Heart left ventricle (tissue), 13 donors: ENCODE data around the gene VEGFB.

ENCODE experiments used
- POLR2A ChIP-seq, 2 donors: fragments of 450-650 bp; IDR thresholded peaks; one replicate each; pipeline ENCODE4 v1.6.1; 2017; ENCODE audit warnings: antibody characterized with exemption in 2 of 2, mild to moderate bottlenecking in 2 of 2, moderate library complexity in 2 of 2
- TF ChIP-seq, protein P1 (sequence below), 12 donors: fragments of 200-600 bp; sonication (generic) in 4 of 12; IDR thresholded peaks; one replicate each; pipeline versions ENCODE4 v1.5.0 to v1.8.0; 2018 to 2022; ENCODE audit warnings: antibody characterized with exemption in 12 of 12, mild to moderate bottlenecking in 5 of 12
- donor health status: ischemic (EF 13 %, LVEDD 7.1; RV severe dilation, severe dysfunction).
- donor health status: DM: no; HTN: yes; CAD: no.
- donor health status: DM: no; HTN: no; CAD: no.
- donor health status: ischemic (EF 25% LVEDD 6.9; RV normal size, moderate dysfunction).
- donor health status: ischemic (EF 25% LVEDD 5.7; RV mildly dilated, moderate dysfunction).
- donor health status: ischemic (EF 35%, LVEDD 5.7; RV mildly dilated, moderate dysfunction).
- donor health status: nonischemic (EF 11% LVEDD 7.7; RV severe dilation, severe dysfunction).
- donor health status: DM: yes; HTN: yes; CAD: no.
- donor health status: PGD.
- donor health status: ischemic (EF 29% LVEDD 5.4; RV normal size, mild dysfunction).
- donor health status: nonischemic (EF 23%, LVEDD 6.1; RV moderate dilation, normal function).

DNA sequence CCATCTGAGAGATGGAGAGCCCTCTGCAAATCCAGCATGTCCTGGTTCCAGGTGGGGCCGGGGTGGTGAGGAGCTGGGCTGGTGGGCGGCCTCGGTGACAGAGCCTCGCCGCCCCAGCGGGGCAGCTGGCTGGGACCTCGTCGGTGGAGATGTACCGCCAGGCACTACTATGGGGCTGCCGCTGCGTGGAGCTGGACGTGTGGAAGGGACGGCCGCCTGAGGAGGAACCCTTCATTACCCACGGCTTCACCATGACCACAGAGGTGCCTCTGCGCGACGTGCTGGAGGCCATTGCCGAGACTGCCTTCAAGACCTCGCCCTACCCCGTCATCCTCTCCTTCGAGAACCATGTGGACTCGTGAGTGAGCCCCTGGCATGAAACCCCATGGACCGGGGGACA, 24.0 kb downstream of the VEGFB start:
- no peak for TF ChIP-seq POLR2A (IDR thresholded peaks at IDR 0.05)
- TF ChIP-seq, protein P1, sequence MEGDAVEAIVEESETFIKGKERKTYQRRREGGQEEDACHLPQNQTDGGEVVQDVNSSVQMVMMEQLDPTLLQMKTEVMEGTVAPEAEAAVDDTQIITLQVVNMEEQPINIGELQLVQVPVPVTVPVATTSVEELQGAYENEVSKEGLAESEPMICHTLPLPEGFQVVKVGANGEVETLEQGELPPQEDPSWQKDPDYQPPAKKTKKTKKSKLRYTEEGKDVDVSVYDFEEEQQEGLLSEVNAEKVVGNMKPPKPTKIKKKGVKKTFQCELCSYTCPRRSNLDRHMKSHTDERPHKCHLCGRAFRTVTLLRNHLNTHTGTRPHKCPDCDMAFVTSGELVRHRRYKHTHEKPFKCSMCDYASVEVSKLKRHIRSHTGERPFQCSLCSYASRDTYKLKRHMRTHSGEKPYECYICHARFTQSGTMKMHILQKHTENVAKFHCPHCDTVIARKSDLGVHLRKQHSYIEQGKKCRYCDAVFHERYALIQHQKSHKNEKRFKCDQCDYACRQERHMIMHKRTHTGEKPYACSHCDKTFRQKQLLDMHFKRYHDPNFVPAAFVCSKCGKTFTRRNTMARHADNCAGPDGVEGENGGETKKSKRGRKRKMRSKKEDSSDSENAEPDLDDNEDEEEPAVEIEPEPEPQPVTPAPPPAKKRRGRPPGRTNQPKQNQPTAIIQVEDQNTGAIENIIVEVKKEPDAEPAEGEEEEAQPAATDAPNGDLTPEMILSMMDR (IDR thresholded peaks at IDR 0.05), result no peak
